ENCODE measurements around the gene ZBTB4.

ZBTB4 gene

GRCh38 chr17:7442142-7442541 lies 37.3 kb downstream of the ZBTB4 start:
- FAIRE-seq, result no peak
- no peak for TF ChIP-seq CTCF (IDR thresholded peaks at IDR 0.05; ENCODE audit: insufficient read depth, missing control alignments)
- no peak for DNase-seq (ENCODE audit: insufficient read length, low spot score)

- no peak for FAIRE-seq
- no peak for TF ChIP-seq CTCF (IDR thresholded peaks at IDR 0.05; ENCODE audit: insufficient read depth, missing control alignments)
Observed at GRCh38 chr17:7441266-7441665, 38.2 kb downstream of the ZBTB4 start.

GRCh38 chr17:7440834-7441195 lies 38.6 kb downstream of the ZBTB4 start:
- no peak for TF ChIP-seq CTCF (IDR thresholded peaks at IDR 0.05; ENCODE audit: insufficient read depth, missing control alignments)
- no peak for FAIRE-seq
- no peak for DNase-seq (ENCODE audit: insufficient read length, low spot score)

More at GRCh38 chr17:7441266-7441665, 38.2 kb downstream of the ZBTB4 start:
- DNase-seq (ENCODE audit: insufficient read length, low spot score), result no peak

GRCh38 chr17:7440113-7440833 lies 39.2 kb downstream of the ZBTB4 start:
- TF ChIP-seq CTCF (IDR thresholded peaks at IDR 0.05; ENCODE audit: insufficient read depth, missing control alignments), result no peak
- DNase-seq (ENCODE audit: insufficient read length, low spot score) (peak; percentile 60), FAIRE-seq (no peak)

- no peak for DNase-seq (ENCODE audit: insufficient read length, low spot score)
- TF ChIP-seq CTCF (IDR thresholded peaks at IDR 0.05; ENCODE audit: insufficient read depth, missing control alignments), result no peak
- FAIRE-seq, result no peak
Observed at GRCh38 chr17:7439462-7440112, 39.8 kb downstream of the ZBTB4 start, which contains the start of gene FGF11. TSS of gene FGF11 (plus strand) at chr17:7439512. CDS start at chr17:7439621, 109 bp downstream.

- no peak for DNase-seq (ENCODE audit: insufficient read length, low spot score)
- TF ChIP-seq CTCF (IDR thresholded peaks at IDR 0.05; ENCODE audit: insufficient read depth, missing control alignments), result no peak
- FAIRE-seq, result no peak
Observed at GRCh38 chr17:7438656-7439460, 40.6 kb downstream of the ZBTB4 start.
